NCI-H128 (cell line): ENCODE measurements around the gene FKBP1A.
"Not testable (repeated sequence)": the region's sequence is repeated elsewhere in the genome, so short reads cannot be mapped to it uniquely, and the experiment has no call there.

Source experiments
- DNase-seq: peaks from one replicate; lab custom pipeline; 2025; ENCODE audit not compliant: unreplicated experiment; lab: John Stamatoyannopoulos, UW

Gene FKBP1A

GRCh38 chr20:1368448-1369199 is 24.2 kb downstream of the FKBP1A start:
- DNase-seq, result no peak

- no peak for DNase-seq
These were observed 25.4 kb downstream of the FKBP1A start for GRCh38 chr20:1367479-1367878.

- no peak for DNase-seq
These were observed 28.7 kb downstream of the FKBP1A start for GRCh38 chr20:1364106-1364505.

- DNase-seq, result no peak
These were observed 29.3 kb downstream of the FKBP1A start for GRCh38 chr20:1363522-1363921.

- no peak for DNase-seq
These were observed 30.4 kb downstream of the FKBP1A start for GRCh38 chr20:1362484-1362883.

GRCh38 chr20:1360094-1360846 is 32.6 kb downstream of the FKBP1A start:
- DNase-seq, result no peak

GRCh38 chr20:1357921-1358671 is 34.8 kb downstream of the FKBP1A start:
- DNase-seq, result no peak

- no peak for DNase-seq
These were observed 38.9 kb downstream of the FKBP1A start for GRCh38 chr20:1353956-1354355.

GRCh38 chr20:1346315-1346969 is 46.4 kb downstream of the FKBP1A start:
- DNase-seq, result no peak

- no peak for DNase-seq
These were observed 47.1 kb downstream of the FKBP1A start for GRCh38 chr20:1345756-1346093.

- no peak for DNase-seq
These were observed 47.7 kb downstream of the FKBP1A start for GRCh38 chr20:1345030-1345755.

GRCh38 chr20:1343446-1344124 is 49.3 kb downstream of the FKBP1A start:
- not testable (repeated sequence) for DNase-seq

- no peak for DNase-seq
These were observed 51.1 kb downstream of the FKBP1A start for GRCh38 chr20:1341561-1342265.

GRCh38 chr20:1338801-1339200 is 54.1 kb downstream of the FKBP1A start:
- no peak for DNase-seq

GRCh38 chr20:1338096-1338495 is 54.8 kb downstream of the FKBP1A start:
- DNase-seq, result no peak

GRCh38 chr20:1337441-1337840 is 55.4 kb downstream of the FKBP1A start:
- DNase-seq, result no peak

GRCh38 chr20:1336699-1337367 is 56.0 kb downstream of the FKBP1A start:
- DNase-seq, result no peak

GRCh38 chr20:1335961-1336698 is 56.7 kb downstream of the FKBP1A start:
- DNase-seq, result no peak
